ENCODE measurements around the gene EIF3D. TPM values are rescaled to one million over a fixed set of nuclear protein-coding genes. Genes with fewer than 3 reads are reported as not detected.

The EIF3D gene
- total and polyA plus RNA-seq, 5 donors from 2014 or later, result 147 to 269 (median 192) TPM

DNA sequence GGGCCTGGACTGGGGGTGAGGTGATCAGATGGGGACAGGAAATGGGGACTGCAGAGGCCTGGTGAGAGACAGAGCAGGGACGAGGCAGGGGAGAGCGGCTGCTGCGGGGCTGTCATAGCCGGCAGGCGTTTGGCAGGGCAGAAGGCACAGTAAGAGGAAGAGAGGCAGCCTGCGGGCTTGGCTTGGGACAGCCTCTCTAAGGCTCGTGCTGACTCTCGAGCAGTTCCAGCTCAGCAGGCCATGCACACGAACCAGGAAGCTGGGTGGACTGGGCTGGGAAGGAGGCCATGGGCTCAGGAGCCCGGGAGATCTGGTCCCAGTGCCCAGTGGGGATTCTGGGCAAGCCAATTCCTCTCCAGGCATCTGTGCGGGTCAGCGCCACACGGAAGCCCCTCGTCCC is 19.6 kb upstream of the EIF3D start:
- Histone ChIP-seq H3K36me3 (ENCODE audit: control insufficient read depth, insufficient read depth, low read length) (no peaks in the 10 kb centered on the region), H3K4me1 (ENCODE audit: control insufficient read depth, insufficient read depth, low read length, poor library complexity, severe bottlenecking) (no peaks in the 10 kb centered on the region), H3K9me3 (ENCODE audit: control insufficient read depth in 2 of 2, low read length in 2 of 2) (no peaks in the 10 kb centered on the region), H3K27ac (ENCODE audit: insufficient read depth, low read length, poor library complexity, severe bottlenecking) (no peak overlapping the region), H3K4me3 (ENCODE audit: low read depth, low read length) (no peak overlapping the region), H3K27me3 (ENCODE audit: control insufficient read depth, insufficient read depth, low read length) (peaks cover 4% of the 10 kb centered on the region)
- Mint-ChIP-seq H3K4me3 (no peak overlapping the region), H3K9me3 (no peaks in the 10 kb centered on the region), H3K27ac (peak overlapping the region in 1 of 3 donors; percentile 62), H3K36me3 (no peaks in the 10 kb centered on the region), H3K27me3 (peaks cover 21% of the 10 kb centered on the region), H3K4me1 (peaks cover 0 to 3% (median 0%) of the 10 kb centered on the region in 4 donors)
- ATAC-seq (ENCODE audit: low read depth in 2 of 2), result no peak
- no peak for DNase-seq

DNA sequence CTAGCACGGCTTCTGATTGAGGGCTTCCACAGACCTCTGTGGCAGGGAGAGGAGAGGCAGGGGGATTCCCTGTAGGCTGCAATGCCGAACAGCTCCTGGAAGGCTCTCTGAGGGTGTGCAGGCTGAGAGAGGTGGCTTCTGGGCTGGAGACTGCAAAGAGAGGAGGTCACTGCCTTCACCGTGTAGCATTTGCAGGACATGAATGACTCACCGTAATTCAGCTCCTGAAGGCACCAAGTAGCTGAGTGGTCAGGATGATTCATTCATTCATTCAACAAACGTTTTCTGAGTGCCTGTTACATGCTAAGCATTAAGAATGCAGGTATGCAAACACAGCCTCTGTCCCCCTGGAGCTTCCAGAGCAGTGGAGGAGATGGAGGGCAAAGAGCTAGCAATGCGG is 18.0 kb upstream of the EIF3D start:
- DNase-seq (peak in 1 of 3 donors; percentile 12), ATAC-seq (ENCODE audit: low read depth in 2 of 2) (no peak)
- no peaks in the 10 kb centered on the region for H3K9me3 ChIP-seq (ENCODE audit: control insufficient read depth in 2 of 2, low read length in 2 of 2)
- Mint-ChIP-seq H3K27me3 (peaks cover 15% of the 10 kb centered on the region), H3K4me1 (peaks cover 0 to 6% (median 3%) of the 10 kb centered on the region in 4 donors), H3K27ac (no peak overlapping the region), H3K9me3 (no peaks in the 10 kb centered on the region), H3K36me3 (no peaks in the 10 kb centered on the region), H3K4me3 (no peak overlapping the region)
- no peaks in the 10 kb centered on the region for H3K36me3 ChIP-seq (ENCODE audit: control insufficient read depth, insufficient read depth, low read length)
- H3K27me3 ChIP-seq (ENCODE audit: control insufficient read depth, insufficient read depth, low read length), result peaks cover 4% of the 10 kb centered on the region
- peaks cover 3% of the 10 kb centered on the region for H3K4me1 ChIP-seq (ENCODE audit: control insufficient read depth, insufficient read depth, low read length, poor library complexity, severe bottlenecking)
- no peak overlapping the region for H3K27ac ChIP-seq (ENCODE audit: insufficient read depth, low read length, poor library complexity, severe bottlenecking)
- no peak overlapping the region for H3K4me3 ChIP-seq (ENCODE audit: low read depth, low read length)

DNA sequence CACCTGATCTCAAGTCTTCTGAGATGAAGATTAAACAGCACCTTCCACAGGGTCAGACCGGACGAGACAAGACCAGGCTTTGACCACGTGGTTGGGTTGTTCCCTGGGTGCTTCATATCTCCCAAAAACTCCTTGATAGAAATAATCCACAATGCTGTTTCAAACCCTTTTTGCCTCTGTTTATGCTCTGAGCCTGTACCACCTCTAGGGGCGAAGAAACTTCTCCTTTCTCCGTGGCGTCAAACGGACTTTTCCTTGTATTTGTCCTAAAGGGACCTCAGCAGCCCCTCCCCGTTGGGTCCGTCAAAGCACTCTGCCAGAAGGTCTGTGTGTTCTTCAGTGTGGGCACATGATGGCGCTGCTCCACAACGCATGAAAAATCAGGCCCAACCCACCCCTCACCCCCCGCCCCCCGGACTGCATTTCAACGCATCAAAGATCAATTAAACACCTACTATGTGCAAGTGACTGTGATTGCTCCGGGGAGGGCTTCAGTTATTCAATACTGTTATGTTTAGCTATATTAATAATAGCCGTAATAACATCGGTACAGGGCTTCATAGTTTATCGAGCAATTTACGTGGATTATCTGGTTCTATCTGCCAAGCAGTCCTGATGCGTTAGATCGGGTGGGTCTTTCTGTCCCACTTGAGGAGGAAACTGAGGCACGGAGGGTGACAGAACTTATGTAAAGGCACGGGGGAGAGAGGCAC is 17.3 kb upstream of the EIF3D start:
- peaks cover 0 to 9% (median 5%) of the 10 kb centered on the region in 4 donors for H3K4me1 Mint-ChIP-seq
- DNase-seq, result peak in 1 of 3 donors; percentile 59
- H3K27me3 Mint-ChIP-seq, result peaks cover 9% of the 10 kb centered on the region
- ATAC-seq (ENCODE audit: low read depth in 2 of 2), result no peak
- no peaks in the 10 kb centered on the region for H3K9me3 Mint-ChIP-seq
- Histone ChIP-seq H3K27me3 (ENCODE audit: control insufficient read depth, insufficient read depth, low read length) (peaks cover 3% of the 10 kb centered on the region), H3K27ac (ENCODE audit: insufficient read depth, low read length, poor library complexity, severe bottlenecking) (no peak overlapping the region), H3K4me1 (ENCODE audit: control insufficient read depth, insufficient read depth, low read length, poor library complexity, severe bottlenecking) (peaks cover 6% of the 10 kb centered on the region), H3K9me3 (ENCODE audit: control insufficient read depth in 2 of 2, low read length in 2 of 2) (no peaks in the 10 kb centered on the region), H3K36me3 (ENCODE audit: control insufficient read depth, insufficient read depth, low read length) (no peaks in the 10 kb centered on the region), H3K4me3 (ENCODE audit: low read depth, low read length) (no peak overlapping the region)
- H3K4me3 Mint-ChIP-seq, result no peak overlapping the region
- H3K27ac Mint-ChIP-seq, result peak overlapping the region in 1 of 3 donors; percentile 66
- no peaks in the 10 kb centered on the region for H3K36me3 Mint-ChIP-seq

DNA sequence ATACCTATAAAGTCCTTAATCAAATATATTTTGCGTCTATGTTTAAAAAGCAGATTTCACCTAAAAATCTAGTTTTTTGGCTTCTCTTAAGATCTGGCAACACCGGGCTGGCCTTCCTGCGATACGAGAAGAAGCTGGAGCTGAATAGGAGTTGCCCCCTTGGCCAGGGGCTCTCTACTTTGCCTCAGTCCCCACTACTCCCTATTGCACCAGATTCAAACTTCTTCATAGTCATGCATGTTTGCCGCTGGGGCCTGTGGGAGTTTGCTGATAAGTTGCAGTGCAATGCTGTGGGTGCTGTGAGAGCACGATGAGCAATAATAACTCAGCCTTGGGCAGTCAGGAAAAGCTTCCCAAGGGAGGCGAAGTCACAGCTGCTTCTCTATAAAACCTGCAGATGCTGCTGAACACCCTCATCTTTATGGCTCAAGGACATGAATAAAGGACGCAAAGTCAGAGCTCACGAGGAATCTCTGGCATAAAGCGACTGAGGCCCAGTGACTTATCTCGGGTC is 15.2 kb upstream of the EIF3D start:
- Mint-ChIP-seq H3K4me3 (no peak overlapping the region), H3K4me1 (peaks cover 0 to 8% (median 5%) of the 10 kb centered on the region in 4 donors), H3K9me3 (no peaks in the 10 kb centered on the region), H3K27ac (no peak overlapping the region), H3K36me3 (no peaks in the 10 kb centered on the region), H3K27me3 (peaks cover 4% of the 10 kb centered on the region)
- no peak for ATAC-seq (ENCODE audit: low read depth in 2 of 2)
- no peak for DNase-seq
- H3K4me3 ChIP-seq (ENCODE audit: low read depth, low read length), result no peak overlapping the region
- H3K36me3 ChIP-seq (ENCODE audit: control insufficient read depth, insufficient read depth, low read length), result no peaks in the 10 kb centered on the region
- H3K4me1 ChIP-seq (ENCODE audit: control insufficient read depth, insufficient read depth, low read length, poor library complexity, severe bottlenecking), result peaks cover 6% of the 10 kb centered on the region
- H3K27ac ChIP-seq (ENCODE audit: insufficient read depth, low read length, poor library complexity, severe bottlenecking), result no peak overlapping the region
- H3K9me3 ChIP-seq (ENCODE audit: control insufficient read depth in 2 of 2, low read length in 2 of 2), result no peaks in the 10 kb centered on the region
- no peaks in the 10 kb centered on the region for H3K27me3 ChIP-seq (ENCODE audit: control insufficient read depth, insufficient read depth, low read length)

DNA sequence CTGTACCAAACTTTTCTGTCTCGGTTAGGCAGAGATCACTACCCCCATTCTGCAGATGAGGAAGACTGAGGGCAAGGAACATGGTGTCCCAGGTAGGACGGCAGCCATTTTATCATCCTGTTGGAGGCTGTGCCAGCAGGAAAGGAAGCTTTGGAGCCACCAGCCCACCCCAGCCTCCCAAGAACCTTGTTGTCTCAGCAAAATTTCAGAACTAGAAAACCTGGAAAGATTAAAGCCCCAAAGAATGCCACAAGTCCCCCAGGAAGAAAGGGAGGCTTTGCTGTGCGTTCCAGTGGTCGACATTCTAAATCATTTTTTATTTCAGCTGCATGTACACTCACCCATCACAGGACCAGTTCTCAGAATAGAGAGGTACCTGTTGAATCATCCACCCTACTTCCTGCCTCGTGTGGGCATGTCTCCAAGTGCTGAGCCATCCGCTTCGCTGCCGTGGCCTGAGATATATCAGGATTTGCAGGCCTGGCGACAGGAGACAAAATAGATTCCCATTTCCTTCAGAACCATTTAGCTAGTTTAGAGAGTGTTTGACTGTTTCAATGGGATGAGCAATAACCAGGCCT is 13.0 kb upstream of the EIF3D start:
- ATAC-seq (ENCODE audit: low read depth in 2 of 2), result peak; percentile 90 to 94
- no peaks in the 10 kb centered on the region for H3K9me3 Mint-ChIP-seq
- Histone ChIP-seq H3K27me3 (ENCODE audit: control insufficient read depth, insufficient read depth, low read length) (no peaks in the 10 kb centered on the region), H3K9me3 (ENCODE audit: control insufficient read depth in 2 of 2, low read length in 2 of 2) (no peaks in the 10 kb centered on the region), H3K4me1 (ENCODE audit: control insufficient read depth, insufficient read depth, low read length, poor library complexity, severe bottlenecking) (peaks cover 6% of the 10 kb centered on the region), H3K36me3 (ENCODE audit: control insufficient read depth, insufficient read depth, low read length) (no peaks in the 10 kb centered on the region), H3K4me3 (ENCODE audit: low read depth, low read length) (no peak overlapping the region), H3K27ac (ENCODE audit: insufficient read depth, low read length, poor library complexity, severe bottlenecking) (no peak overlapping the region)
- peak in 1 of 3 donors; percentile 85 for DNase-seq
- H3K27me3 Mint-ChIP-seq, result peaks cover 4% of the 10 kb centered on the region
- H3K36me3 Mint-ChIP-seq, result no peaks in the 10 kb centered on the region
- peaks cover 0 to 7% (median 5%) of the 10 kb centered on the region in 4 donors for H3K4me1 Mint-ChIP-seq
- no peak overlapping the region for H3K4me3 Mint-ChIP-seq
- peak overlapping the region in 1 of 3 donors; percentile 84 for H3K27ac Mint-ChIP-seq

DNA sequence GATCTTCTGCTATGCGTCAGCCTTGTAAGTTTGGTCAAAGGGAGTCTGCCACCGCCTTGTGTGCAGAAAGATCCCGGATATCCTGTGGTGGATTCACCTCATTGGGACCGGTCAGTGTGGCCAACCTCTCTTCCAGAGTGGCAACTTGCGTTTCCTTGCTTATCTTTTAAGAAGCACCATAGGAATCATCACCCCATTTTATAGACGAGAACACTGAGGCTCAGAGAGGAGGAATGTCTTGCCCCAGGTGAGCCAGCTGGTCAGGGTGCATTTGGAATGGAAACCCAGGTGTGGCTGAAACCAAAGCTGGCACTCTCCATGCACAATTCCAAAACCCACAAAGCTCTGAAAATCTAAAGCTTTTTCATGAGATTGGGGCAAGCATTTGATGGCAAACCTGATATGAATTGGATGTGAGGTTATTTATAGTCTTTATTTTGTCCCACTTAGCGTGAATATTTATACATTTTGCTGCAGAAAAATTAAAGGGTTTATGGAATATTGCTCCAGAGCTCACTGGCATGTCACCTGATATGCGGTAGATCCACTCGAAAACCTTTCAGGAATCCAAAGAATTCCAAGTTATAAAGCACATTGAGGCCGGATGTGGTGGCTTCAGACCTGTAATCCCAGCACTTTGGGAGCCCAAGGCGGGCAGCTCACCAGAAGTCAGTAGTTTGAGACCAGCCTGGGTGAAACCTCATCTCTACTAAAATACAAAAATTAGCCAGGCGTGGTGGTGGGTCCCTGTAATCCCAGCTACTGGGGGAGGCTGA is 12.1 kb upstream of the EIF3D start:
- Mint-ChIP-seq H3K27ac (no peak overlapping the region), H3K4me1 (peaks cover 0 to 7% (median 5%) of the 10 kb centered on the region in 4 donors), H3K4me3 (no peak overlapping the region), H3K36me3 (no peaks in the 10 kb centered on the region), H3K27me3 (no peaks in the 10 kb centered on the region), H3K9me3 (no peaks in the 10 kb centered on the region)
- H3K36me3 ChIP-seq (ENCODE audit: control insufficient read depth, insufficient read depth, low read length), result no peaks in the 10 kb centered on the region
- H3K27ac ChIP-seq (ENCODE audit: insufficient read depth, low read length, poor library complexity, severe bottlenecking), result no peak overlapping the region
- no peaks in the 10 kb centered on the region for H3K9me3 ChIP-seq (ENCODE audit: control insufficient read depth in 2 of 2, low read length in 2 of 2)
- H3K4me1 ChIP-seq (ENCODE audit: control insufficient read depth, insufficient read depth, low read length, poor library complexity, severe bottlenecking), result peaks cover 6% of the 10 kb centered on the region
- H3K27me3 ChIP-seq (ENCODE audit: control insufficient read depth, insufficient read depth, low read length), result no peaks in the 10 kb centered on the region
- H3K4me3 ChIP-seq (ENCODE audit: low read depth, low read length), result no peak overlapping the region
- DNase-seq (no peak), ATAC-seq (ENCODE audit: low read depth in 2 of 2) (no peak)

DNA sequence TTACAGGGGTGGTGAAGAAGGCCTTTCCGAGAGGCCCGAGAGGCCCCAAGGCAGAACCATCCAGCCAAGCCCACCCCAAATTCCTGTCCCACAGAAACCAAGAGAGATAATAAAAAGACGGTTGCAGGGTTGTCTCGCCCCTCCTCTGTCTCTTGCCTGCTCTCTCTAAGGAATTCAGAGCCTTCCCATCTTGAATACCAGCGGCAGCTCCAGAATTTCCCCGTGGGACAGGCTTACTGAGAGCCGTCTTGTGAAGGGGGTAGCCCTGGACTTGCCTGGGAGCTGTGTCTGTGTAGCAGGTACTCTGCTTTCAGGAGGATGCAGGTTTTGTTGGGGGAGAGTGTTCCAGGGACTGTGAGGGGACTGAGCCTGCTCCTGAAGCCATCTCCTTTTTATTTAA is 9.6 kb upstream of the EIF3D start:
- peaks cover 0 to 7% (median 5%) of the 10 kb centered on the region in 4 donors for H3K4me1 Mint-ChIP-seq
- no peak overlapping the region for H3K4me3 Mint-ChIP-seq
- no peak overlapping the region for H3K27ac Mint-ChIP-seq
- H3K36me3 Mint-ChIP-seq, result no peaks in the 10 kb centered on the region
- ATAC-seq (ENCODE audit: low read depth in 2 of 2), result no peak
- H3K27me3 Mint-ChIP-seq, result no peaks in the 10 kb centered on the region
- Histone ChIP-seq H3K36me3 (ENCODE audit: control insufficient read depth, insufficient read depth, low read length) (no peaks in the 10 kb centered on the region), H3K4me1 (ENCODE audit: control insufficient read depth, insufficient read depth, low read length, poor library complexity, severe bottlenecking) (peaks cover 6% of the 10 kb centered on the region), H3K27ac (ENCODE audit: insufficient read depth, low read length, poor library complexity, severe bottlenecking) (no peak overlapping the region), H3K9me3 (ENCODE audit: control insufficient read depth in 2 of 2, low read length in 2 of 2) (no peaks in the 10 kb centered on the region), H3K4me3 (ENCODE audit: low read depth, low read length) (no peak overlapping the region), H3K27me3 (ENCODE audit: control insufficient read depth, insufficient read depth, low read length) (no peaks in the 10 kb centered on the region)
- H3K9me3 Mint-ChIP-seq, result no peaks in the 10 kb centered on the region
- no peak for DNase-seq
